ENCODE results near the gene HIVEP3. TPM values are rescaled to one million over a fixed set of nuclear protein-coding genes. Genes with fewer than 3 reads are reported as not detected.

HIVEP3 gene
- total RNA-seq, 1 experiment from 2014 or later, result 11.0 TPM

DNA sequence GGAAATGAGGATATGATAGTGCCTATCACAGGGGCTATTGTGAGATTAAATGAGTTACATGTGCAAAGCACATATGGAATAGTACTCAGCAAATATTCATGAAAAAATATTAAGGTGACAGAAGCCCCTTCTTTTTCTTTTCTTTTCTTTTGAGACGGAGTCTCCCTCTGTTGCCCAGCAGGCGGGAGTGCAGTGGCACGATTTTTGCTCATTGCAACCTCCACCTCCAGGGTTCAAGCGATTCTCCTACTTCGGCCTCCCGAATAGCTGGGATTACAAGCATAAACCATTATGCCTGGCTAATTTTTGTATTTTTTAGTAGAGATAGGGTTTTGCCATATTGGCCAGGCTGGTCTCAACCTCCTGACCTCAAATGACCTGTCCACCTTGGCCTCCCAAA is 139.4 kb downstream of the HIVEP3 start:
- Histone ChIP-seq H3K79me2 (ENCODE audit: low read depth) (no peaks in the 10 kb centered on the region), H4K20me1 (ENCODE audit: insufficient read depth) (no peaks in the 10 kb centered on the region), H3K9me3 (ENCODE audit: insufficient read depth, low read depth) (no peaks in the 10 kb centered on the region), H3K4me2 (no peak overlapping the region), H3F3A (ENCODE audit: insufficient read depth, low read depth) (peaks cover 17% of the 10 kb centered on the region; the same call in 1 of the 2 replicates), H3K4me3 (no peak overlapping the region), H3K4me1 (replicated peaks; ENCODE audit: insufficient read depth) (peaks cover 16% of the 10 kb centered on the region), H2AFZ (no peak overlapping the region), H3K9me2 (ENCODE audit: insufficient read depth) (no peaks in the 10 kb centered on the region), H3K27me3 (ENCODE audit: insufficient read depth, low read depth) (no peaks in the 10 kb centered on the region), H3K27ac (no peak overlapping the region), H3K36me3 (ENCODE audit: low read depth) (no peaks in the 10 kb centered on the region)
- intact Hi-C loops (cut with micrococcal nuclease; ENCODE audit: unreplicated experiment), result no loop called here
- CTCF ChIA-PET, result no interaction called here
- TF ChIP-seq, protein P1, sequence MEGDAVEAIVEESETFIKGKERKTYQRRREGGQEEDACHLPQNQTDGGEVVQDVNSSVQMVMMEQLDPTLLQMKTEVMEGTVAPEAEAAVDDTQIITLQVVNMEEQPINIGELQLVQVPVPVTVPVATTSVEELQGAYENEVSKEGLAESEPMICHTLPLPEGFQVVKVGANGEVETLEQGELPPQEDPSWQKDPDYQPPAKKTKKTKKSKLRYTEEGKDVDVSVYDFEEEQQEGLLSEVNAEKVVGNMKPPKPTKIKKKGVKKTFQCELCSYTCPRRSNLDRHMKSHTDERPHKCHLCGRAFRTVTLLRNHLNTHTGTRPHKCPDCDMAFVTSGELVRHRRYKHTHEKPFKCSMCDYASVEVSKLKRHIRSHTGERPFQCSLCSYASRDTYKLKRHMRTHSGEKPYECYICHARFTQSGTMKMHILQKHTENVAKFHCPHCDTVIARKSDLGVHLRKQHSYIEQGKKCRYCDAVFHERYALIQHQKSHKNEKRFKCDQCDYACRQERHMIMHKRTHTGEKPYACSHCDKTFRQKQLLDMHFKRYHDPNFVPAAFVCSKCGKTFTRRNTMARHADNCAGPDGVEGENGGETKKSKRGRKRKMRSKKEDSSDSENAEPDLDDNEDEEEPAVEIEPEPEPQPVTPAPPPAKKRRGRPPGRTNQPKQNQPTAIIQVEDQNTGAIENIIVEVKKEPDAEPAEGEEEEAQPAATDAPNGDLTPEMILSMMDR (conservative IDR thresholded peaks at IDR 0.05), result no peak
- no peak for TF ChIP-seq EZH2 (IDR thresholded peaks at IDR 0.05; ENCODE audit: low read depth)
- POLR2A ChIA-PET (ENCODE audit: unreplicated experiment), result no interaction called here
- no TSS peak for BruUV-seq (replicated peaks)
- DNase-seq, result no peak

DNA sequence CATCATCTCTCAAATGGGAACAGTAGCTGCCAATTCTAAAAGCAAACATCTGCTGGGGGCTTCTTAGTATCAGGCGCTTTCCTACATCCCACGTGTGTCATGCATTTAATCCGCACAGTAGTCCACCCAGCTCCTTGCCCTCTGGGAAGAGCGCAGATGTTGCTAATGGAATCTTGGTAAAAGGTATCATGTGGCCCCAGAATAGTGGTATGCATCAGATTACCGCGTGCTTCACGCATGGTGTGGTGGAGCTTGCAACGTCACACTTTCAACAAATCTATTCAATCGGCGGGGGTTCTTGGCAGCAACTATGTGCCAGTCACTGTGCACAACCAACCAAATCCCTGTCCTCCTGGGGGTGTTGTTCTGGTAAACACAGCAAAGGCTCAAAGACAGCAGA is 141.0 kb downstream of the HIVEP3 start:
- H3K4me3 ChIP-seq, result no peak overlapping the region
- no peak overlapping the region for H3K4me2 ChIP-seq
- H4K20me1 ChIP-seq (ENCODE audit: insufficient read depth), result no peaks in the 10 kb centered on the region
- no peak for DNase-seq
- H3K9me3 ChIP-seq (ENCODE audit: insufficient read depth, low read depth), result no peaks in the 10 kb centered on the region
- H2AFZ ChIP-seq, result no peak overlapping the region
- BruUV-seq (replicated peaks), result no TSS peak
- ChIA-PET POLR2A (ENCODE audit: unreplicated experiment) (interaction anchor here (0.7 kb wide), 1 partner anchor 118 kb away, joined by 3 read pairs; no protein-coding TSS in a partner anchor), CTCF (no interaction called here)
- H3K9me2 ChIP-seq (ENCODE audit: insufficient read depth), result no peaks in the 10 kb centered on the region
- peaks cover 11% of the 10 kb centered on the region for H3K4me1 ChIP-seq (replicated peaks; ENCODE audit: insufficient read depth)
- H3K36me3 ChIP-seq (ENCODE audit: low read depth), result no peaks in the 10 kb centered on the region
- H3K79me2 ChIP-seq (ENCODE audit: low read depth), result no peaks in the 10 kb centered on the region
- no peak overlapping the region for H3K27ac ChIP-seq
- TF ChIP-seq, protein P1 (conservative IDR thresholded peaks at IDR 0.05), result no peak
- TF ChIP-seq EZH2 (IDR thresholded peaks at IDR 0.05; ENCODE audit: low read depth), result no peak
- H3K27me3 ChIP-seq (ENCODE audit: insufficient read depth, low read depth), result no peaks in the 10 kb centered on the region
- peaks cover 14% of the 10 kb centered on the region for H3F3A ChIP-seq (ENCODE audit: insufficient read depth, low read depth)
- intact Hi-C loops (cut with micrococcal nuclease; ENCODE audit: unreplicated experiment), result no loop called here

DNA sequence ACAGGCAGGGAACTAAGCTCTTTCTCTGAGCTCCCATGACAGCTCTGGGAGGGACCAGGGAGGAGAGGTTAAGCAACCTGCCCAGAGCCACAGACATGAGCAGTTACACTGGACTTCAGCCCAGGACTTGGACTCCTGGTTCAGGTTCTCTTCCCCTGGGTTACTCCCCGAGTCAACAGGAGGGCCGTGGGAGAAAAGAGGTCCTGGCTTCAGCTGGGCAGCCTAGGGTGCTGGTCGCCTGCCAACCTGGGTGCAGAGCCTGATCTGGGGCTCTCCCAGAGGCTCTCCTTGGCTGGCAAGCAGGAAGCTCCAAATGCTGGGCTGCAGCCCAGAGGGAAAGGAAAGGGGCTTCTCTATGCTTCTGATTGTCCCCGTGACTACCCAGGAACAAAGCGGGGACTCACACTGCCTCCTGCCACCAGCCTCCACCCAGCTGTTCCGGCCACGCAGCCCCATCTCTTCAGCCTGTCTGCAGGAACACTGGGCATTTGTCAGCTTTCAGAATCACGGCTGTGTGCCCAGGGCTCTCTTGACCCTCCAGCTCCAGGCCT is 141.8 kb downstream of the HIVEP3 start:
- peaks cover 12% of the 10 kb centered on the region for H3F3A ChIP-seq (ENCODE audit: insufficient read depth, low read depth)
- no peaks in the 10 kb centered on the region for H3K79me2 ChIP-seq (ENCODE audit: low read depth)
- H2AFZ ChIP-seq, result no peak overlapping the region
- intact Hi-C loops (cut with micrococcal nuclease; ENCODE audit: unreplicated experiment), result no loop called here
- no peak overlapping the region for H3K4me2 ChIP-seq
- H3K4me1 ChIP-seq (replicated peaks; ENCODE audit: insufficient read depth), result peaks cover 10% of the 10 kb centered on the region; the same call in 1 of the 2 replicates
- TF ChIP-seq, protein P1 (conservative IDR thresholded peaks at IDR 0.05), result no peak
- TF ChIP-seq EZH2 (IDR thresholded peaks at IDR 0.05; ENCODE audit: low read depth), result no peak
- no peaks in the 10 kb centered on the region for H3K27me3 ChIP-seq (ENCODE audit: insufficient read depth, low read depth)
- ChIA-PET CTCF (no interaction called here), POLR2A (ENCODE audit: unreplicated experiment) (interaction anchor here (0.6 to 0.7 kb wide), 2 partner anchors 44 to 118 kb away, joined by 3 to 4 read pairs; no protein-coding TSS in a partner anchor)
- no peak overlapping the region for H3K27ac ChIP-seq
- H4K20me1 ChIP-seq (ENCODE audit: insufficient read depth), result no peaks in the 10 kb centered on the region
- DNase-seq, result no peak
- no TSS peak for BruUV-seq (replicated peaks)
- no peaks in the 10 kb centered on the region for H3K36me3 ChIP-seq (ENCODE audit: low read depth)
- H3K9me3 ChIP-seq (ENCODE audit: insufficient read depth, low read depth), result no peaks in the 10 kb centered on the region
- no peaks in the 10 kb centered on the region for H3K9me2 ChIP-seq (ENCODE audit: insufficient read depth)
- H3K4me3 ChIP-seq, result no peak overlapping the region
